Renal cortex interstitium (tissue), 3 donors: ENCODE measurements around the gene USP17L17. TPM values are rescaled to one million over a fixed set of nuclear protein-coding genes. Genes with fewer than 3 reads are reported as not detected.

Experiments
- polyA plus RNA-seq, 3 donors: library from polyadenylated mRNA; unstranded; fragments of 120-200 nt; gene quantifications; one replicate each; pipeline ENCODE4 v1.2.1, GENCODE V29; 2013; ENCODE audit not compliant: insufficient read length in 3 of 3

The USP17L17 gene
- polyA plus RNA-seq, 3 donors = not detected

Other genes with a start within 250 kb of the USP17L17 start
- under 1 TPM in 2 of 3 donors, not detected in 1; 0.11 to 0.20 TPM for gene FAM90A26, start 73.5 kb upstream of the USP17L17 start, polyA plus RNA-seq
- gene USP17L10, start 33.2 kb upstream of the USP17L17 start, polyA plus RNA-seq = not detected
- gene USP17L11, start 28.5 kb upstream of the USP17L17 start, polyA plus RNA-seq = not detected
- gene USP17L12, start 23.7 kb upstream of the USP17L17 start, polyA plus RNA-seq = not detected
- gene USP17L13, start 19.0 kb upstream of the USP17L17 start, polyA plus RNA-seq = not detected
- gene USP17L15, start 9.5 kb upstream of the USP17L17 start, polyA plus RNA-seq = not detected
- gene USP17L18, start 4.8 kb downstream of the USP17L17 start, polyA plus RNA-seq = not detected
- gene USP17L19, start 9.5 kb downstream of the USP17L17 start, polyA plus RNA-seq = not detected
- not detected for gene USP17L20, start 14.2 kb downstream of the USP17L17 start, polyA plus RNA-seq
- gene USP17L21, start 19.0 kb downstream of the USP17L17 start, polyA plus RNA-seq = not detected
- not detected for gene USP17L22, start 23.7 kb downstream of the USP17L17 start, polyA plus RNA-seq
- gene USP17L24, start 81.3 kb downstream of the USP17L17 start, polyA plus RNA-seq = not detected
- gene USP17L25, start 86.0 kb downstream of the USP17L17 start, polyA plus RNA-seq = not detected
- not detected for gene USP17L26, start 90.8 kb downstream of the USP17L17 start, polyA plus RNA-seq
- not detected for gene USP17L5, start 95.5 kb downstream of the USP17L17 start, polyA plus RNA-seq
- gene USP17L27, start 100.3 kb downstream of the USP17L17 start, polyA plus RNA-seq = not detected
- gene USP17L28, start 105.0 kb downstream of the USP17L17 start, polyA plus RNA-seq = not detected
- not detected for gene USP17L29, start 109.8 kb downstream of the USP17L17 start, polyA plus RNA-seq
- not detected for gene USP17L30, start 119.2 kb downstream of the USP17L17 start, polyA plus RNA-seq
- gene DEFB131A, start 200.5 kb downstream of the USP17L17 start, polyA plus RNA-seq = not detected